ELF-1 (cell line): Measurements from ENCODE around the gene UQCRH.
A peak's percentile ranks its signal among the peaks of the same experiment; 100 is the strongest.
"Not testable (repeated sequence)": the region's sequence is repeated elsewhere in the genome, so short reads cannot be mapped to it uniquely, and the experiment has no call there.

ENCODE experiments used
- DNase-seq: peaks from one replicate; pipeline ENCODE4 v3.0.0-alpha.2; 2016; ENCODE audit warnings: low read depth, low spot score

UQCRH gene

DNA sequence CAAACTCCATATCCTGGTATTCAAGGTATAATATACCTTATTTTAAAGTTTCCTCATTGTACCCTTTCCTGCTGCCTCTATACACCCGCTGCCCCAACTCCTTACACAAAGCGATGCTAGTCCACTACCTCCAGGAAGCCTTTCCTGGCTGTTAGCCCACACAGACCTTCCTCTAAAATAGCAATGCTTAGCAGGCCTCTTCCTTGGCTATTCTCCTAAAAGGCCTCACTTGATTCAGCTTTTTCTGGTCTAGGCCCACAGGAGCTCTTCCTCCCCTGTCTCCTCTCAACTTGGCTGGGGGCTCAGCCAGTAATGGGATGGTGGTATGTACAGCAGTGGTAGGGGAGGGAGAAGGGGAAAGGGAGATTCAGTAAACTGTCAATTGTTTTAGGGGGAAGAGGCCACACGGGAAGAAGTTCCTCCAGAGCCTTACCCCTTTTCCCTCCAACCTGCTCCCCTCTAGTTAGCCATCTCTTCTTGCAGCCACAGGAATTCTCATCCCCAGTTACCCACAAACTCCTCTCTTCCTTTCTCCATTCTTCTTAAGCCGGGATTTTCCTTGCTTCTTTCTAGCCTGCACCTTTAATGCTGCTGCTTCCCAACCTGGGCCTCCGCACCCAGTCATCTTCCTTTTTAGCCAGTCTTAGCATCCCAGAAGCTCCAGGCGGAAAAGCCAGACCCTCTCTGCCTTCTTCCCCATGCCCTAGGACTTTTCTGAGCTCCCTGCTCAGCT, 2.7 kb upstream of the UQCRH start:
- DNase-seq = no peak

DNA sequence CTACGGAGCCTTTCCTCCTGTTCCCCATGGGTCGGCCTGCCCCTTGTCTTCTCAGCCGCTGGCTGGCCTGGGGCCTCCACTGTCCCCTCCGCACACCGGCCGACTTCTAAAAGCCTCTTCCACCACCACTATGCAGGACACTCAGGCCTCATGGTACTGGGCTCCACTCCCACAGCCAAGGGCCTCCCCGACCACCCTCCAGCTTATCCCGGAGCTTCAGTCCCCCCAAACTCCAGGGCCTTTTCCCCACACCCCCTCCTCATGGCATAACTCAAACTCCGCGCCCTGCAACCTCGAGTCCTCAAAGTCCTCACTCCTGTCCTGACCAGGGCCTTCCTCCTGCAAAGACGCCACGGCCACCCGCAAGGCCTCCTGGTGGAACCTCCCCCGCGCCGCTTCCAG, 2.1 kb upstream of the UQCRH start:
- no peak for DNase-seq

- DNase-seq = peak; percentile 61
Measured at GRCh38 chr1:46301808-46302640, 1.5 kb upstream of the UQCRH start.

DNA sequence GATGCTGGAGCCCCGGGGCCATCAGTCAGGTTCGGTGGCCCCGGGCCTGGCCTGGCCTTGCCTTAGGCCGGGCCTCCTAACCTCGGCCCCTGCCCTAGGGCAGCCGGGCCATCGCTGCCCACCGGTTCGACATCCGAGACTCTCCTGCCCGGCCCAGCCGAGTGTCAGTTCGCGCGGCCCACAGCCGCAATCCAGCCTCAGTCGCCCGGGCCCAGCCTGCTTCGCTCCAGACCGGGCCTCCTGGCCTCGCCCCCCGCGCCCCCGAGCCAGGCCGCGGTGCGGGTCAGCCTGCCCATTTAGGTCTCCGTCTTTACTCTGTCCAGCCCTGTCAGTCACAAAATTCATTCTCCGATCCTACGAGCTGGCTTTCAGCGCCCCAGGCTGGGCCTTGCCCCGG, 859 bp upstream of the UQCRH start:
- DNase-seq = peak; percentile 69

DNA sequence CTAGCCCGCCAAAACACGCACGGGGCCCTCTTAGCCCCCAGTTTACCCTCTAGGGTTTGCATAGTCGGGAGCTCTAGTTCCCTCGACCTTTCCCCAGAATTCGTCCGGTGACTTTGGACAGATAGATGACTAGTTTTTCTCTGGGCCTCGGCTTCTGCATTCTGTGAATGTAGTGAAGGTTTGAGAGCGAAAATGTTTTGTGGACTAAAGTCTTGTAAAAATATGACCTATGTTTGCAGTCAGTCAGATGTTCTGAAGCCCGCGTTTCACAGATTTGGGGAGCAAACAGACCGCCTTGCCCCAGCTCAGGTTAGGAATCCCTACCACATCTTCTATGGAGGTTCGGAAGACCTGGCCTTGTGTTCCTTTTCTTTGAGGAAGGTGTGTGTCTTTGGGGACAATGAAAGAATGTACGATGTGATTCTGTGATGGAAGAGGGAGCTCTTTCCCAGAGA, 401 bp downstream of the UQCRH start:
- DNase-seq = no peak

DNA sequence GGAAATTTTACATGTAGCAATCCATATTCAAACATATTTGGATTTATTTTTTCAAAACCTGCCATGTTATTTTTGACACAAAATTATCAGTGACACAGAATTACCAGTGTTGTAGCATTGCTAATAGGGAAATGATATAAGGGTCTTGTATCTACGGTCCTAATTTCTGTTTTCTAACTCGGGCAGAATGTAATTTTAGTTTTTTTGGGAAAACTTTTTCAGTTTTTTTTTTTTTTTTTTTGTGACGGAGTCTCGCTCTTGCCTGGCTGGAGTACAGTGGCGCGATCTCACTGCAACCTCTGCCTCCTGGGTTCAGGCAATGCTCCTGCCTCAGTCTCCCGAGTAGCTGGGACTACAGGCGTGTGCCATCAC, 2.6 kb downstream of the UQCRH start:
- DNase-seq = no peak

- DNase-seq = no peak
Measured at GRCh38 chr1:46309401-46310159, 6.1 kb downstream of the UQCRH start.

GRCh38 chr1:46310321-46310720, 6.8 kb downstream of the UQCRH start:
- DNase-seq = no peak

DNA sequence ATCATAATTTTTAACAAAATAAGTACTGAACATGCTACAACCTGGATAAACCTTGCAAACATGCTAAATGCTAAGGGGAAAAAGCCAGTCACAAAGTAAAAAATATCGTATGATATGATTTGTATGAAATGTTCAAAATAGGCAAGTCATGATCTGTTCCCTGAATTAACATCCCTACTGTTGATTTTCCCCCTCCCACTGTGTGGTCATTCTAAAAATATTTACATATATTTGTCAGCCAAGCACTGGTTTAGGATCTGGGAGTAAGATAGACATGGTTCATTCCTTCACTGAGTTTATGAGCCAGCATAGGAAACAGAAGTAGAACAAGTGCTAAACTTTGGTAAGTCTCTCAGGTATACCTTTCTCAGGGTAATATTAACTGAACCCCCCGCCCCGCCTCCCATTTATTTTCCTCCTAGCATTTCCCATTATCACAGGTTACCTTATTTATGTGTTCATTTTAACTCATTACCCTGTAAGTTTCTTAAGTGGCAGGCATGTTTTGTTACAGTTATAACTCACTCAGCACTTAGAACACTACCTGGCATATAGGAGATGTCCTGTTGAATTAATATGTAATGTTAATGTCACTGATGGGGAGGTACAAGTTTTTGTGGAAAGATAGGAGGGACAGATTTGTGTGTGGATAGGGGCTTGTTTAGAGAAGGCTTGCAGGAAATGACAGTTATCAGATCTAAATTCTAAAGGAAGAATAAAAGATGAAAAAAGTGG, 12.3 kb downstream of the UQCRH start:
- no peak for DNase-seq

- DNase-seq = no peak
Measured at GRCh38 chr1:46317323-46317722, 13.8 kb downstream of the UQCRH start.

GRCh38 chr1:46319301-46319700, 15.8 kb downstream of the UQCRH start:
- DNase-seq = not testable (repeated sequence)

GRCh38 chr1:46319960-46320914, 16.7 kb downstream of the UQCRH start:
- peak; percentile 50 for DNase-seq

GRCh38 chr1:46322191-46322590, 18.7 kb downstream of the UQCRH start:
- DNase-seq = not testable (repeated sequence)

DNA sequence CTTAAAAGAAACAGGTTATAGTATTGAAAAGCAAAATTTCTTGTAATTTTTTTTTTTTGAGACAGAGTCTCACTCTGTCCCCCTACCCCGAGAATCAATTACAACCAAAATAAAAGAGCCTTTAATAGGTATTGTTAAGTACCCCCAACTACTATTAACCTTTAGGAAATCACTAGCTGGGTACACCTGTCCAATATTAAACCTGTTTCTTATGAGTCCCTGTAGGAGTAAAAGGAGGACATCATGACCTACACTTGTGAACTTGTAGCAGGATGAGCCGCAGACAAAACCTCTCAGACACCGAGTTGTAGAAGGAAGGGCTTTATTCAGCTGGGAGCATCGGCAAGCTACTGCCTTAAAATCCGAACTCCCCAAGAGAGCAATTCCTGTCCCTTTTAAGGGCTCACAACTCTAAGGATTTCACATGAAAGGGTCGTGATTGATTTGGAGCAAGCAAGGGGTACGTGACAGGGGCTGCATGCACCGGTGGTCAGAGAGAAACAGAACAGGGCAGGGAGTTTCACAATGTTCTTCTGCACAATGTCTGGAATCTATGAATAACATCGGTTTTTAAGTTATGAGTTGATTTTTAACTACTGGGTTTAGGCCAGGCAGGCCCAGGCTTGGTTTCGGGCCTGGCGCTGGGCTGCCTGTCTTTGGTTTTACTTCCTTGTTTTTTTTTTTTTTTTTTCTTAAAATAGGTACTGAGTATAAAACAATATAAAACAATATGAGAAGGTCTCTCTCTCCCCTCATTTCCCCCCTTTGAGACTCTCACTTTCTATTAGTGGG, 22.0 kb downstream of the UQCRH start:
- DNase-seq = not testable (repeated sequence)

DNA sequence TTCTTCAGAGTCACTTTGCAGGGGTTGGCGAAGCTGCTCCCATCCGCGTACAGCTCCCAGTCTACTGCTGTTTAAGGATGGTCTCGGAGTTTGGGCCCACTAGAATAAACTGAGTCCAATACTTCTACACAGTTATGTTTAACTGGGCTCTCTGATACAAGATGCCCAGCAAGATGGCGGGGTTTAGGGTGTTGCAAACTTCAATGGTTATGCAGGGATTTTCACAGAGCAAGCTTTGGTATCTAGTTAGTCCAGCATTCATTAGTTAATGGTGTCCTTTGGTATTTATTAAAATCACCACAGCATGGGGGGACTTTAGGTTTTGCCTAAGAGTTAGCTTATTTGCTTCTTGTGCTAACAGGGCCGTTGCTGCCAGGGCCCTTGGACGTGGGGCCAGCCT, 24.7 kb downstream of the UQCRH start:
- DNase-seq = not testable (repeated sequence)

- DNase-seq = peak; percentile 51
Measured at GRCh38 chr1:46329807-46330206, 26.3 kb downstream of the UQCRH start.

GRCh38 chr1:46330381-46330780, 26.9 kb downstream of the UQCRH start:
- not testable (repeated sequence) for DNase-seq

DNA sequence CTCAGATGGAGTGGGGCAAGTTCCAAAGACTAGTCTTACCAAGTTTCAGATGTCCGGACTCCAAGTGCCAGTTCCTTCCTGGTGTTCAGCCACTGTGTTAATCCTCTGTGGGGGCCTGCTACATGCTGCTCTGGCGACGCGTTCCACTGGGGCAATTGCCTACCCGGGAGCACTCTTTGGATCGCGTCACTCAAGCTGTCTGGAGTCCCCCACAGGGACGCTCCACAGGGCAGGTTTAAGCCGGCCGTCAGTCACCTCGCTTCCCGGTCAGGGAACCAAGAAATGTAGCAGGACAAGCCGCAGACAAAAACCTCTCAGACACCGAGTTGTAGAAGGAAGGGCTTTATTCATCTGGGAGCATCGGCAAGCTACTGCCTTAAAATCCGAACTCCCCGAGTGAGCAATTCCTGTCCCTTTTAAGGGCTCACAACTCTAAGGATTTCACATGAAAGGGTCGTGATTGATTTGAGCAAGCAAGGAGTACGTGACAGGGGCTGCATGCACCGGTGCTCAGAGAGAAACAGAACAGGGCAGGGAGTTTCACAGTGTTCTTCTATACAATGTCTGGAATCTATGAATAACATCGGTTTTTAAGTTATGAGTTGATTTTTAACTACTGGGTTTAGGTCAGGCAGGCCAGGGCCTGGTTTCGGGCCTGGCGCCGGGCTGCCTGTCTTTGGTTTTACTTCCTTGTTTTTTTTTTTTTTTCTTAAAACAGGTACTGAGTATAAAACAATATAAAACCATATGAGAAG, 28.5 kb downstream of the UQCRH start:
- DNase-seq = peak; percentile 78
